Ramos (cell line): ENCODE measurements around the gene TAS2R46.
"Not testable (repeated sequence)": the region's sequence is repeated elsewhere in the genome, so short reads cannot be mapped to it uniquely, and the experiment has no call there.

Experiments used
- in situ Hi-C: fragments of 300-500 bp; cut with MboI; formaldehyde crosslinking; loops from one replicate; pipeline ENCODE4 v1.14.3; 2022; ENCODE audit warnings: low sequenced_read_pairs; ENCODE audit not compliant: unreplicated experiment

TAS2R46 gene

DNA sequence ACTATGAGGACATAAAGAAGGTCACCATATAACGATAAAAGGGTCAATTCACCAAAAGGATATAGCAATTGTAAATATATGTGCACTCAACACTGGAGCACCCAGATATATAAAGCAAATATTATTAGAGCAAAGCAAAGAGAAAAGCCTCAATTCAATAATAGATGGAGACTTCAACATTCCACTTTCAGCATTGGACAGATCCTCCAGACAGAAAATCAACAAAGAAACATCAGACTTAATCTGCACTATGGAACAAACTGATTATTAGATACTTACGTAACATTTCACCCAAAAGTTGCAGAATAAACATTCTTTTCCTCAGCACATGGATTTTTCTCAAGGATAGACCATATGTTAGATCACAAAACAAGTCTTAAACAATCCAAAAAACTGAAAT, 20.7 kb downstream of the TAS2R46 start:
- in situ Hi-C loops: not testable (repeated sequence)

DNA sequence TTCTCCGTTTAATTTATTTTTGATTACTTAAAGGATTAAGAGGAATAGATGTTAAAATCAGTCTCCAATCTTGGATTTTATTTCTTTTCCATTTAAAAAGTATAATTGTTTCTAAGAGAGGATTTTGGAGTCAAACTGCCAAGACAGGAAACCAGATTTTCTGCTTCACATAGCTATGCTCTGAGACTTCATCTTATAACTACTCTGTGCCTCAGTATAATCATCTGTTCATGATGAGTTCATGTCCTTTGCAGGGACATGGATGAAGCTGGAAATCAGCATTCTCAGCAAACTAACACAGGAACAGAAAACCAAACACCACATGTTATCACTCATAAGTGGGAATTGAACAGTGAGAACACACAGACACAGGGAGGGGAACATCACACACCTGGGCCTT, 21.9 kb downstream of the TAS2R46 start:
- in situ Hi-C loops: no loop called here

- in situ Hi-C loops: loop anchor here (5.0 kb wide), 1 partner anchor 53 kb away; the partner anchor contains the start of gene TAS2R43
Measured at GRCh38 chr12:11039171-11039570, 22.9 kb downstream of the TAS2R46 start.

GRCh38 chr12:11033959-11034358, 28.1 kb downstream of the TAS2R46 start:
- in situ Hi-C loops: not testable (repeated sequence)

GRCh38 chr12:11031307-11031706, 30.8 kb downstream of the TAS2R46 start, which contains the start of gene TAS2R31:
TSS of gene TAS2R31 (minus strand) at chr12:11031407. CDS start at chr12:11031335, 72 bp downstream.
- in situ Hi-C loops: no loop called here

DNA sequence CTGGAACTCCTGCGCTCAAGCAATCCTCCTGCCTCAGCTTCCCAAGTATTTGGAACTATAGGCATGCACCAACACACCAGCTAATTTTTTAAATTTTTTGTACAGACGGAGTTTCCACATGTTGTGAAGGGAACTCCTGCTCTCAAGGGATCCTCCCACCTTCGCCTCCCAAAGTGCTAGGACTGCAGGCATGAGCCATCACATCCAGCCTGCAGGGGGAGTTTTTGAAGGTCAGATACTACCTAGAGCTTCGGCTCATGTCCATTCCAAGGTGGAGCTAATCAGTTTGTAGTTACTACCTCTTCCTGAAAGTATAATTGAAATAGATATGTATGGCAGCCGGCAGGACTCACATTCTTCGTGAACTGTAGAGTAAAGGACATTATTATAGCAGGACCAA, 36.0 kb downstream of the TAS2R46 start:
- in situ Hi-C loops: no loop called here

GRCh38 chr12:11023387-11023786, 38.7 kb downstream of the TAS2R46 start:
- in situ Hi-C loops: no loop called here

- in situ Hi-C loops: no loop called here
Measured at GRCh38 chr12:11022520-11022919, 39.6 kb downstream of the TAS2R46 start, which contains the start of gene TAS2R19. TSS of gene TAS2R19 (minus strand) at chr12:11022620. CDS start at chr12:11022571, 49 bp downstream.

GRCh38 chr12:11016937-11017336, 45.2 kb downstream of the TAS2R46 start:
- in situ Hi-C loops: loop anchor here (5.0 kb wide), 1 partner anchor 55 kb away; no protein-coding TSS in a partner anchor

- in situ Hi-C loops: loop anchor here (5.0 kb wide), 1 partner anchor 56 kb away; no protein-coding TSS in a partner anchor
Measured at GRCh38 chr12:11015775-11016430, 46.2 kb downstream of the TAS2R46 start.

GRCh38 chr12:11014234-11014633, 47.9 kb downstream of the TAS2R46 start:
- in situ Hi-C loops: no loop called here
